Measurements from ENCODE around the gene OR8G5.
"Not testable (repeated sequence)": the region's sequence is repeated elsewhere in the genome, so short reads cannot be mapped to it uniquely, and the experiment has no call there.

Gene OR8G5, protein sequence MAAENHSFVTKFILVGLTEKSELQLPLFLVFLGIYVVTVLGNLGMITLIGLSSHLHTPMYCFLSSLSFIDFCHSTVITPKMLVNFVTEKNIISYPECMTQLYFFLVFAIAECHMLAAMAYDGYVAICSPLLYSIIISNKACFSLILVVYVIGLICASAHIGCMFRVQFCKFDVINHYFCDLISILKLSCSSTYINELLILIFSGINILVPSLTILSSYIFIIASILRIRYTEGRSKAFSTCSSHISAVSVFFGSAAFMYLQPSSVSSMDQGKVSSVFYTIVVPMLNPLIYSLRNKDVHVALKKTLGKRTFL

GRCh38 chr11:124256076-124256475 lies at the start of gene OR8G5:
Gene OR8G5 (plus strand): TSS chr11:124256376. CDS start chr11:124264932, 8,556 bp downstream.
- DNase-seq (ENCODE audit: low read depth in 2 of 3, low spot score in 2 of 3) = no peak

GRCh38 chr11:124207102-124207792 lies 48.9 kb upstream of the OR8G5 start:
- DNase-seq (ENCODE audit: low read depth in 2 of 3, low spot score in 2 of 3) = no peak

GRCh38 chr11:124209824-124210357 lies 46.3 kb upstream of the OR8G5 start:
- DNase-seq (ENCODE audit: low read depth in 2 of 3, low spot score in 2 of 3) = no peak

DNA sequence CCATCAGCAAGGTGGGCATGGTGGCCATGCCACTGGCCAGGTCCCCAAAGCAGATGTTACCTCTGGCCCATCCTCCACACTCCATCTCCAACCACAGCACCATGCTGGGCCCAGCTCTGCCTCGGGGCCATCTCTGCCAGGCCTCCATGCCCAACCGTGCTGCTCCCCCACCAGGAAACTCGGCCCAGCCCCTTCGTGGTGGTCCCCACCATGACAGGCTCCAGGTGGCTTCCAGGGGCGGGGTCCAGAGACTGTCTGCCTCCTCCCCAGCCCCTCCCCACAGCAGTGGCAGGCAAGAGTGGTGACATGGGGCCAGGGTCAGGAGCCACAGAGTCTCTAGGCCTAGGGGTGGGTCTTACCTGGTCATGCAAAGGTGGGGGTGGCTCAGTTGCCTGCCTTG lies 45.8 kb upstream of the OR8G5 start:
- no peak for DNase-seq (ENCODE audit: low read depth in 2 of 3, low spot score in 2 of 3)

DNA sequence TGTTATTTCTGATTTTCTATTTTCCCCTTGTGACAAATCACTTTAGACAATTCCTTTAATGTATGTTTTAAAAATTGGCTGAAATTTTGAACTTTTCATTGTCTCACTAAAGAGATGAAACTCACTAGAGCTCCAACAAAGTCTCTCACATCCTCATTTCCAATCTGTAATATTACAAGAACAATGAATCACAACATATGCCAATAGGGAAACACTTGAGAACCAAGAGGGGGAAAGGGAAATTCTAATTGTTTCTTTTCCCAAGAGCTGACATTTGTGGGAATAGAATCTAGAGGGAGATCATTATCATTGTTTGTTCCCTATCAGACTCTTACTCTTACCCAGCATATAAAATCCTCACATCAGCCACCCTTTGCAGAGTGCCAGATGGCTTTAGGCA lies 44.9 kb upstream of the OR8G5 start:
- no peak for DNase-seq (ENCODE audit: low read depth in 2 of 3, low spot score in 2 of 3)

DNA sequence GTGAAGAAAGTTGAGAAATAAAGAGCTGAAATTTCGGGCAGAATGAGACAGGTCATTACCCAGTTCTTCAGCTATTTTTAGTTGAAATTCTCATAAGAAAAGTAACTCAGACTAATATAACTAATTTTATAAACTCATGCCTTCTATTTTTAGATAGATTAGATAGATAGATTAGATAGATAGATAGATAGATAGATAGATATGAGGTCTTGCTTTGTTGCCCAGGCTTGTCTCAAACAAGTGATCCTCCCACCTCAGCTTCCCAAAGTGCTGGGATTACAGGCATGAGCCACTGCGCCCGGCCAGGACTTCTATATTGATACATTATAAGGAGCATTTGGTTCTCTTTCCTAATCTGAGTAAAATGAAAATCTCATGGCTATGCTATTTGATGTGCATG lies 42.1 kb upstream of the OR8G5 start:
- no peak for DNase-seq (ENCODE audit: low read depth in 2 of 3, low spot score in 2 of 3)

DNA sequence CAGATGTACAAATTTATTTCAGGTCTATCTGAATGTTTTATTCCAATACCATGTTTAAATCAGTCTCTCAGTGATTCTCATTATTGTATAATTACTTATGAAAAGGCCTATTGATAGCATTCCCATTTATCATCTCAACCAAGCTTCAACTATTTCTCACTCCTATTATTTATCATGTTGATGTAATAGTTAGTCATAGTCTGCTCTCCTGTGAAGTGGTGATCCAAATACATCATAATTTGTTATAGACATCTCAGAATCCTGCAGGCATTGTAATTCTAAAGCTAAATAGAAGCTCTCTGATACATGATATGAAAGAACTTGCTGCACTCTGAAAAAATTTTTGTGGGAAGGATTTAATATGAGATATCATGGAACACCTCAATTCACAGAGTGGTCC lies 37.0 kb upstream of the OR8G5 start:
- no peak for DNase-seq (ENCODE audit: low read depth in 2 of 3, low spot score in 2 of 3)

GRCh38 chr11:124222407-124222806 lies 33.8 kb upstream of the OR8G5 start:
- no peak for DNase-seq (ENCODE audit: low read depth in 2 of 3, low spot score in 2 of 3)

- not testable (repeated sequence) for DNase-seq (ENCODE audit: low read depth in 2 of 3, low spot score in 2 of 3)
Observed at GRCh38 chr11:124224618-124225423, 31.4 kb upstream of the OR8G5 start.

DNA sequence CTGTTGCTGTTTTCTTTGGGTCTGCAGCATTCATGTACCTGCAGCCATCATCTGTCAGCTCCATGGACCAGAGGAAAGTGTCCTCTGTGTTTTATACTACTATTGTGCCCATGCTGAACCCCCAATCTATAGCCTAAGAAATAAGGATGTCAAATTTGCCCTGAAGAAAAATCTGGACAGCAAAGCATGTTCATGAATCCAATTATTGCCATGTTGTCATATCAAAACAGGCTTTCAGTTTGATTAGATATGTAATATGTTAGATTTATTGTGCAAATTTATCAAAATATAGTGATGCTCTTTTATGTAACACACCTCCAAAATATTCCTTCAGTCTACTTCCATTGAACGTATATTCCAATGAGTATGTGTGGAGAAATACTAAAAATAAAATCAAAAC lies 30.7 kb upstream of the OR8G5 start:
- no peak for DNase-seq (ENCODE audit: low read depth in 2 of 3, low spot score in 2 of 3)

DNA sequence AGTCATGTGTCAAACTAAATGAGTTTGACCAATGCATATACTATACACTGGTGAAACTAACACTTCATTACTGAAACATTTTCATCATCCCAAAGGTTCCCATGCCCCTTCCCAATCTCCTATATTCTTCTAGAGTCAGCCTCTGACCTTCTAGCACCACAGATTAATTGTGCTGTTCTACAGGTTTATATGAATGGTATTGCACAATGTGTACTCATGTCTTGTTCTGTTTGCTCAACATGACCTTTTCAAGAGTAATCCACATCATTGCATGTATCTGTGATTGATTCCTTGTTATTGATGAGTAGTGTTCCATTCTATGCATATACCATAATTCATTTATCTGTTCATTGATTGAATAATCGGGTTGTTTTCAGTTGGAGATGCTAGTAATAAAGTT lies 22.8 kb upstream of the OR8G5 start:
- DNase-seq (ENCODE audit: low read depth in 2 of 3, low spot score in 2 of 3) = no peak

DNA sequence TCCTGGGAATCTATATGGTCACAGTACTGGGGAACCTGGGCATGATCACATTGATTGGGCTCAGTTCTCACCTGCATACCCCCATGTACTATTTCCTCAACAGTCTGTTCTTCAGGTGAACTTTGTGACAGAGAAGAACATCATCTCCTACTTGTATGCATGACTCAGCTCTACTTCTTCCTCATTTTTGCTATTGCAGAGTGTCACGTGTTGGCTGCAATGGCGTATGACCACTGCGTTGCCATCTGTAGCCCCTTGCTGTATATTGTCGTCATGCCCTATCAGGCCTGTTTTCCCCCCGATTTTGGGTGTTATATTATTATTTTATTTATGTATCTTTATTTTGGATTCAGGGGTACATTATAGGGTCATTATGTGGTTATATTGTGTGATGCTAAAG lies 17.7 kb upstream of the OR8G5 start:
- no peak for DNase-seq (ENCODE audit: low read depth in 2 of 3, low spot score in 2 of 3)

- DNase-seq (ENCODE audit: low read depth in 2 of 3, low spot score in 2 of 3) = no peak
Observed at GRCh38 chr11:124240621-124241397, 15.4 kb upstream of the OR8G5 start, which contains the start of gene OR8G1. Gene OR8G1 (plus strand): TSS chr11:124241095. CDS start chr11:124249676, 8,581 bp downstream.

DNA sequence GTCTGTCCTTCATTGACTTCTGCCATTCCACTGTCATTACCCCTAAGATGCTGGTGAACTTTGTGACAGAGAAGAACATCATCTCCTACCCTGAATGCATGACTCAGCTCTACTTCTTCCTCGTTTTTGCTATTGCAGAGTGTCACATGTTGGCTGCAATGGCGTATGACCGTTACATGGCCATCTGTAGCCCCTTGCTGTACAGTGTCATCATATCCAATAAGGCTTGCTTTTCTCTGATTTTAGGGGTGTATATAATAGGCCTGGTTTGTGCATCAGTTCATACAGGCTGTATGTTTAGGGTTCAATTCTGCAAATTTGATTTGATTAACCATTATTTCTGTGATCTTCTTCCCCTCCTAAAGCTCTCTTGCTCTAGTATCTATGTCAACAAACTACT lies 6.3 kb upstream of the OR8G5 start:
- DNase-seq (ENCODE audit: low read depth in 2 of 3, low spot score in 2 of 3) = not testable (repeated sequence)

GRCh38 chr11:124265041-124265440 lies 8.9 kb downstream of the OR8G5 start:
- not testable (repeated sequence) for DNase-seq (ENCODE audit: low read depth in 2 of 3, low spot score in 2 of 3)

DNA sequence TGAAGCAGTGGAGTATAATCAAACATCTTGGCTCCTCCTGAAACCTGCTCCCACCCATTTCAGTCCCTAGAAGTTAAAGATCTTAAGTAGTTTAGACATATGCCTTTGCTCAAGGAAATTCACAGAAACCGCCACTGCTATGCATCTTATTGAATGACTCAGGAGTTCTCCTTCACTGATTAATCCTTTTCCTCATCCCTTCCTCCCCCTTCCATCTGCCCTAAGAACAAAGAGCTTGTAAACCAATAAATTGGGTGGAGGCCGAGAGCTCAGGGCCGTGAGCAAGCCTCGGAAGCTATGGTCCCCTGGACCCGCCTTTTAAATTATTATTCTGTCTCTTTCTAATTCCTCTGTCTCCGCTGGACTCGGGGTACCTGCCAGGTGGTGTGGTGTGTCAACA lies 14.7 kb downstream of the OR8G5 start:
- DNase-seq (ENCODE audit: low read depth in 2 of 3, low spot score in 2 of 3) = not testable (repeated sequence)

DNA sequence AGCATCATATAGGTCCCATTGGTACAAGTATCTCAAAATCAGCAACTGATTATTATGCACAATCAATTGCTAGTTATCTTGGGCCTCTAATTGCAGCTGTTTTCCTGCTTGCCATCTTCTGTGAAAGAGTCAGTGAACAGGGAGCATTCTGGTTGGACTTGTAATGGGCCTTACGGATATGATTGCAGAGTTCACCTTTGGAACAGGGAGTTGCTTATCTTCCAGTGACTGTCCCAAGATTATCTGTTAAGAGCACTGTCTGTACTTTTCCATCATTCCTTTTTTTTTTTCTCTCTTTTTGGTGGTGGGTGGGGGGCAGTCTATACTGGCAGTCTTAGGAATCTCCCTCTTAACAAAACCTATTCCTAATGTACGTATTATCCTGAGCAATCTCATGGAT lies 17.8 kb downstream of the OR8G5 start:
- DNase-seq (ENCODE audit: low read depth in 2 of 3, low spot score in 2 of 3) = no peak

DNA sequence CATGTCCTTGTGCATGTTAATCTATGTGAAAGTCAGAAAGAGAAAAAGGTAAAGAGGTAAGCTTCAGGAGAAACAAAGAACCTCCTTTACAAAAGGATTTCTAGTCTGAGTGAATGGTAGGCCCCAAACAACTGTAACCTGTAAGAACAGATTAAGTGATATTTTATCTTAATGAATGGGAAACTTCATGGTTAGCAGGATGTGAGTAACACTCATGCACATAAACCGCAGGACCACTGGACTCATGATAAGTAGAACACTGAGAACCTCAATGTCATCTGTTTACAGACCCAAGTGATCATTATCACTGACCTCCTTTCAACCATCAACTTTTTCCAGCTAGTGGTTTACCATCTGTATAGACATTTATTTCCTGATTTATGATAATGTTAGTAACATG lies 19.9 kb downstream of the OR8G5 start:
- DNase-seq (ENCODE audit: low read depth in 2 of 3, low spot score in 2 of 3) = no peak

DNA sequence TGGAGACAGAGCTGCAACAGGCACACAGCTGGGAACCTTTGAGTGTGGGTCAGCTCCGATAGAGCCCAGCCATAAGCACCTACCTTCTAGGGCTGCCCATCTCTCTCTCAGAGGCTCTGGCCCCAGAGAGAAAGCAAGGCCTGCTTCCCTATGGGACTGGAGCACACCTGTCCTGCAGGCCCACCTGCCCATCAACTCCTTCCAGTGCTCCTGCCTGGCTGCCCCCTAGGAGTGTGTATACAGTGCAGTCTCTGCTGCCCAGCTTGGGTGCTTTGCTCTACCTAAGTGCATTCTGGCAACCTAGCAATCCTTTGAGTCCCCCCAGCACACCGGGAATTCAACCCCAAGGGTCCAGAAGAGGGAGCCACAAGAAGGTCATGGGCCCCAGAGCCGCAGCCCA lies 21.0 kb downstream of the OR8G5 start:
- no peak for DNase-seq (ENCODE audit: low read depth in 2 of 3, low spot score in 2 of 3)

GRCh38 chr11:124277804-124278203 lies 21.6 kb downstream of the OR8G5 start:
- no peak for DNase-seq (ENCODE audit: low read depth in 2 of 3, low spot score in 2 of 3)

DNA sequence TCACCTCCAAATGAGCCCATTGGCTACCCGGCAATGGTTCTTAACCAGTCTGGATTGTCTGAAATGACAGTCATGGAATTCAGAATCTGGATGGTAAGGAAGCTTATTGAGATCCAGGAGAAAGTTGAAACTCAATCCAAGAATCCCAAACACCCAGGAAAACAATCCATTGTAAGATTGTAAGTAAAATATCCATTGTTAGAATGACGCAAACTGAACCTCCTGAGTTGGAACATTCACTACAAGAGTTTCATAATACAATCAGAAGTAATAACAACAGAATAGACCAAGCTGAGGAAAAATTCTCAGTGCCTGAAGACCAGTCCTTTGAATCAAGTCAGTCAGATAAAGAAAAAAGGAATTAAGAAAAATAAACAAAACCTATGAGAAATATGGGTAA lies 22.1 kb downstream of the OR8G5 start:
- DNase-seq (ENCODE audit: low read depth in 2 of 3, low spot score in 2 of 3) = no peak

All from activated CD8-positive, alpha-beta memory T cell treated with anti-CD3 and anti-CD28 coated beads for 48 hours (primary cell).